Measurements from ENCODE around the gene GABRB2. TPM values are rescaled to one million over a fixed set of nuclear protein-coding genes. Genes with fewer than 3 reads are reported as not detected.
"Not testable (repeated sequence)": the region's sequence is repeated elsewhere in the genome, so short reads cannot be mapped to it uniquely, and the experiment has no call there.

Gene GABRB2
- polyA plus RNA-seq, 2 of the 4 experiments (the other 2 are of a cell fraction): not detected

DNA sequence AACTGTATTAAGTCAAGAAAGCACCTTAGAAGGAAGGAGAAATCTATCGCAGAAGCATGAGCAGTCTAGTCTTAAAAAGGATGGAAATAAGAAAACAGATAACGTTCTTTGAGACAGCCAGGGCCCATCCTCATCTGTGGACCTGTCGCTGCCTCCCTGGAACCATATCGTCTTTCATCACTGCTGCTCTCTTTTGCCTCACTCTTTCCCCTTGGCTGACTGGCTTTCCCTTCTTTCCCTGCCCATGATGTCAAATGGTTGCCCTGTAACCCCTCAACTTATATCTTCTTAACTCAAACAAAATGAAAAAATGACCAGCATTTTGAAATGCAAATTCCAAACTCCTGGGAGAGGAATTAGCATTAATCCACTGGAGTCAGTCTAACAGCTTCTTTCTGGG is 299.8 kb downstream of the GABRB2 start:
- 9% methylated on average over 4 of the region's 4 CpGs for WGBS (ENCODE audit: missing lambda C conversion rate)
- CTCF ChIA-PET: no interaction called here
- H3K4me1 ChIP-seq: no peaks in the 10 kb centered on the region
- TF ChIP-seq HOXA7 (CRISPR knock-in tag; IDR thresholded peaks at IDR 0.05) (no peak), TP53 (CRISPR knock-in tag; IDR thresholded peaks at IDR 0.05) (no peak), ATOH8 (CRISPR knock-in tag; IDR thresholded peaks at IDR 0.05; ENCODE audit: low read depth) (no peak), ZNF302 (CRISPR knock-in tag; IDR thresholded peaks at IDR 0.05) (no peak), FOSL2 (IDR thresholded peaks at IDR 0.05) (no peak), FOSL2 (CRISPR knock-in tag; IDR thresholded peaks at IDR 0.05) (no peak), HEYL (CRISPR knock-in tag; IDR thresholded peaks at IDR 0.05) (no peak), CEBPB (IDR thresholded peaks at IDR 0.05) (no peak), ZC3H11A (IDR thresholded peaks at IDR 0.05) (no peak), MYC (IDR thresholded peaks at IDR 0.05; ENCODE audit: borderline replicate concordance, low read length) (no peak), RCOR1 (IDR thresholded peaks at IDR 0.05; ENCODE audit: low read depth, low read length) (no peak), MAFK (IDR thresholded peaks at IDR 0.05; ENCODE audit: partially characterized antibody) (no peak), EHMT2 (IDR thresholded peaks at IDR 0.05; ENCODE audit: low read depth) (no peak)
- TF ChIP-seq, protein P1, sequence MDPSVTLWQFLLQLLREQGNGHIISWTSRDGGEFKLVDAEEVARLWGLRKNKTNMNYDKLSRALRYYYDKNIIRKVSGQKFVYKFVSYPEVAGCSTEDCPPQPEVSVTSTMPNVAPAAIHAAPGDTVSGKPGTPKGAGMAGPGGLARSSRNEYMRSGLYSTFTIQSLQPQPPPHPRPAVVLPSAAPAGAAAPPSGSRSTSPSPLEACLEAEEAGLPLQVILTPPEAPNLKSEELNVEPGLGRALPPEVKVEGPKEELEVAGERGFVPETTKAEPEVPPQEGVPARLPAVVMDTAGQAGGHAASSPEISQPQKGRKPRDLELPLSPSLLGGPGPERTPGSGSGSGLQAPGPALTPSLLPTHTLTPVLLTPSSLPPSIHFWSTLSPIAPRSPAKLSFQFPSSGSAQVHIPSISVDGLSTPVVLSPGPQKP (IDR thresholded peaks at IDR 0.05; ENCODE audit: low read depth, low read length): no peak
- no peak overlapping the region for H3K4me3 ChIP-seq
- no peak overlapping the region for H3K27ac ChIP-seq
- POLR2A ChIA-PET: no interaction called here
- no peak overlapping the region for H3K4me2 ChIP-seq
- FAIRE-seq (no peak), ATAC-seq (no peak), DNase-seq (ENCODE audit: low read depth in 1 of 2, low spot score in 1 of 2) (no peak)
- H3K9me3 ChIP-seq: no peaks in the 10 kb centered on the region

- H3K9me3 ChIP-seq; CTCF ChIA-PET; H3K4me1 ChIP-seq; ATAC-seq; H3K4me2 ChIP-seq; H3K27ac ChIP-seq; DNase-seq (ENCODE audit: low read depth in 1 of 2, low spot score in 1 of 2); H3K4me3 ChIP-seq; POLR2A ChIA-PET; FAIRE-seq: not testable (repeated sequence)
- 40% methylated on average over 5 of the region's 5 CpGs for WGBS (ENCODE audit: missing lambda C conversion rate)
Observed at GRCh38 chr5:161245846-161246245, 300.7 kb downstream of the GABRB2 start.

Other genes starting within 250 kb of the GABRB2 start
- not detected in 2 replicates for gene GABRA6, start 139.0 kb upstream of the GABRB2 start, polyA plus RNA-seq (2011; rRNA removed)
- gene GABRA6, start 139.0 kb upstream of the GABRB2 start, polyA plus RNA-seq (2017; fragmentation: RNase III; extraction: RNeasy Plus Mini Kit Qiagen cat#74134 plus additional on column Dnase treatment): not detected in 3 replicates